Right cardiac atrium (tissue), 5 donors: ENCODE results near the gene MOB3B. TPM values are rescaled to one million over a fixed set of nuclear protein-coding genes. Genes with fewer than 3 reads are reported as not detected.
"Not testable (repeated sequence)": the region's sequence is repeated elsewhere in the genome, so short reads cannot be mapped to it uniquely, and the experiment has no call there.

Experiments
- ATAC-seq, 2 donors: fragments of 200-7000 bp; cut with Tn5 transposase; one replicate each; pipeline versions ENCODE4 v1.8.0 to v1.9.1; 2020; ENCODE audit warnings: moderate library complexity in 2 of 2, mild to moderate bottlenecking in 1 of 2
- DNase-seq, 3 donors: peaks; one replicate each; pipeline ENCODE4 v3.0.0-alpha.2; 2020
- H3K27ac ChIP-seq: one replicate; pipeline ENCODE4 v1.5.1; 2013; ENCODE audit warnings: mild to moderate bottlenecking, low read length, control low read depth, moderate library complexity
- H3K27me3 ChIP-seq: one replicate; pipeline ENCODE4 v1.6.1; 2013; ENCODE audit not compliant: control insufficient read depth, insufficient read depth
- H3K4me1 ChIP-seq: one replicate; pipeline ENCODE4 v1.6.1; 2013; ENCODE audit warnings: low read length; ENCODE audit not compliant: control insufficient read depth, insufficient read depth
- H3K4me3 ChIP-seq: one replicate; pipeline ENCODE4 v1.5.1; 2013; ENCODE audit warnings: low read length, control low read depth
- H3K9me3 ChIP-seq: one replicate; pipeline ENCODE4 v1.6.1; 2013; ENCODE audit warnings: low read length; ENCODE audit not compliant: control insufficient read depth
- WGBS: extraction: QIAGEN DNeasy Blood & Tissue Kit; methylation state at CpG from one replicate; pipeline ENCODE4 v1.1.7; 2013; 5-methylcytosine and 5-hydroxymethylcytosine counted together
- intact Hi-C, 4 donors: fragments of 100-400 bp; cut with DNase I; formaldehyde crosslinking; loops; one replicate each; pipeline versions ENCODE4 v1.11.0 to v1.14.0; 2022 to 2023
- polyA plus RNA-seq: library from polyadenylated mRNA; stranded (reverse); fragments of 200-250 nt; gene quantifications from one replicate; pipeline ENCODE4 v1.2.3, GENCODE V29; 2013
- total RNA-seq, 4 donors: library from RNA; stranded (reverse); fragmentation: NEBNext Ultra II Directional; extraction: Animal tissue kit (Norgen Biotek cat#: 25700); gene quantifications; one replicate each; pipeline ENCODE4 v1.2.1, GENCODE V29; 2021
- donor health status: healthy with polysubstance abuse.
- donor health status: DM: no; HTN: yes; CAD: no.
- donor health status: DM: no; HTN: no; CAD: no.
- donor health status: DM: no; HTN: yes; CAD: no; lungs with severe emphysema.
- donor health status: DM: yes; HTN: yes; CAD: no.

Gene MOB3B
- total and polyA plus RNA-seq, 5 donors, result 1.1 to 2.2 (median 2.0) TPM

- ATAC-seq, H3K4me3 ChIP-seq, H3K27me3 ChIP-seq, H3K9me3 ChIP-seq, DNase-seq, H3K4me1 ChIP-seq, H3K27ac ChIP-seq, intact Hi-C loops: not testable (repeated sequence)
- WGBS, result 81% methylated on average over 3 of the region's 3 CpGs
Measured at GRCh38 chr9:27464950-27465349, 64.7 kb downstream of the MOB3B start.

- Histone ChIP-seq H3K9me3 (no peaks in the 10 kb centered on the region), H3K27ac (no peak overlapping the region), H3K4me1 (peaks cover 4% of the 10 kb centered on the region), H3K4me3 (no peak overlapping the region), H3K27me3 (no peaks in the 10 kb centered on the region)
- ATAC-seq (no peak), DNase-seq (no peak)
- intact Hi-C loops, result no loop called here
- 82% methylated on average over 2 of the region's 2 CpGs for WGBS
Measured at GRCh38 chr9:27462846-27463245, 66.8 kb downstream of the MOB3B start.

- Histone ChIP-seq H3K4me3 (no peak overlapping the region), H3K9me3 (no peaks in the 10 kb centered on the region), H3K27ac (no peak overlapping the region), H3K27me3 (no peaks in the 10 kb centered on the region), H3K4me1 (peaks cover 4% of the 10 kb centered on the region)
- ATAC-seq (no peak), DNase-seq (no peak)
- intact Hi-C loops, result no loop called here
- WGBS, result 46% methylated on average over 2 of the region's 2 CpGs
Measured at GRCh38 chr9:27462434-27462833, 67.2 kb downstream of the MOB3B start.

DNA sequence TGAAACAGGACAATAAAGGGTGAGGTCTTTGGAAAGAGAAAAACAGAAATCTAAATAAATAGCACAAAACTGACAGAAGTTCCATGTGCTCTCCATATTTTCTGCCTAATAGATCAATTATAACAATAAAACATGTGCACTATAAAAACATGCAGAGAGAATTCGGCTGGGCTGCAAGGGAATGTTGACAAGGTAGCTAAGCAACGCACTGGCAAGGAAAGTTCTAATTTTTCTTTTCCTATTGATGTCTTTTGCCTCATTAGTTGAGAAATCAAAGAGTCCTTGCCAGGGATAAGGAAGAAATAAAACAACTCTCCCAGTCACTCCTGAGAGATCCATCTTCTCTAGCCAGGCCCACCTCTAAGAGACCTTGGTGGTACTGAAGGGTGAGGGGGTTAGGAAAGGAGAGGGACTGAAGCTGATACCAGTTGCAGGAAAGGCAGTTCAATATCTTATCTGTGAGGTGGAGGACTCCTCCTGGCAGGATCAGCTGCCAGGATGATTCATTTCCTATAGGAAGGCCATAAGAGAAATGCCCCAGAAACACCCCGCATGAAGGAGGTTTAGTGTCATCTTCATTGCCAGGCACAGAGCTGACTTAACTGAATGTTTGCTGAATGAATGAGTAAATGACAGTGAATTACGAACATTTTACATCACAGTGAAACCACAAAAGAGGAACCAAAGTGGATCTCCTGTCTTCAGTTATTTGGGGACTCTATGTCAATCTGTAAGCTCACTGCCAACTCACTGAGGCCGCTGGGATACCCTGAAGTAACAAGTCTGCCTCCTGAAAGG, 69.2 kb downstream of the MOB3B start:
- H3K4me3 ChIP-seq, result no peak overlapping the region
- 53% methylated on average over 5 of the region's 5 CpGs for WGBS
- H3K4me1 ChIP-seq, result peaks cover 4% of the 10 kb centered on the region
- H3K9me3 ChIP-seq, result no peaks in the 10 kb centered on the region
- ATAC-seq (peak; percentile 53 to 83), DNase-seq (no peak)
- H3K27ac ChIP-seq, result no peak overlapping the region
- intact Hi-C loops, result no loop called here
- H3K27me3 ChIP-seq, result no peaks in the 10 kb centered on the region

DNA sequence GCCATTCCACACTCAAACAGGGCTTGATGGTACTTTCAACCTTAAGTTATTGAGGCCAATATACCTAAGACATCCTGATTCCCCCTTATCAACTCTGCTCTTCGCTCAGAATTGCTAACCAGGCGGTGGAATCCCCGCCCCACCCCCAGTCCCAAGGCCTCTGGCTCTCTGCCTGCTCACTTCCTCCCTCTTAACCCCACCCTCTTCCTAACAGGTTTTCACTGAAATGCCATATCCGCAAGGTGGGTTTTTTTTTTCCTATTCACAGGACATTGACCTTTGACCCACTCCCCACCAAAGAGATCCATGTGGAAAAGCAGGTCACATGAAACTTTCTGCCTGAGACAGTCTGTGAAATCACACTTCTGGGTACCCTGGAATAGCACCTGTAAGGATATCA, 72.2 kb downstream of the MOB3B start:
- H3K9me3 ChIP-seq, result no peaks in the 10 kb centered on the region
- intact Hi-C loops, result loop anchor here in 1 of 4 donors (10.0 kb wide), 1 partner anchor 53 kb away; no protein-coding TSS in a partner anchor
- H3K4me1 ChIP-seq, result peaks cover 4% of the 10 kb centered on the region
- DNase-seq (peak; percentile 38 to 63 (median 61)), ATAC-seq (peak; percentile 49 to 78)
- H3K27me3 ChIP-seq, result no peaks in the 10 kb centered on the region
- 55% methylated on average over 4 of the region's 4 CpGs for WGBS
- no peak overlapping the region for H3K27ac ChIP-seq
- H3K4me3 ChIP-seq, result no peak overlapping the region

GRCh38 chr9:27453860-27454553, 75.6 kb downstream of the MOB3B start:
- Histone ChIP-seq H3K4me3 (no peak overlapping the region), H3K9me3 (no peaks in the 10 kb centered on the region), H3K27me3 (no peaks in the 10 kb centered on the region), H3K27ac (no peak overlapping the region), H3K4me1 (no peaks in the 10 kb centered on the region)
- ATAC-seq, result no peak
- intact Hi-C loops, result loop anchor here in 1 of 4 donors (10.0 kb wide), 1 partner anchor 49 kb away; no protein-coding TSS in a partner anchor
- WGBS, result 92% methylated on average over 6 of the region's 6 CpGs
- no peak for DNase-seq

GRCh38 chr9:27451207-27451797, 78.3 kb downstream of the MOB3B start:
- Histone ChIP-seq H3K27me3 (no peaks in the 10 kb centered on the region), H3K4me1 (no peaks in the 10 kb centered on the region), H3K4me3 (no peak overlapping the region), H3K27ac (no peak overlapping the region), H3K9me3 (no peaks in the 10 kb centered on the region)
- 62% methylated on average over 3 of the region's 3 CpGs for WGBS
- ATAC-seq, result no peak
- no peak for DNase-seq
- intact Hi-C loops, result loop anchor here in 1 of 4 donors (10.0 kb wide), 1 partner anchor 47 kb away; no protein-coding TSS in a partner anchor

- Histone ChIP-seq H3K4me3 (no peak overlapping the region), H3K4me1 (no peaks in the 10 kb centered on the region), H3K27me3 (no peaks in the 10 kb centered on the region), H3K9me3 (no peaks in the 10 kb centered on the region), H3K27ac (no peak overlapping the region)
- no peak for DNase-seq
- intact Hi-C loops, result loop anchor here in 1 of 4 donors (10.0 kb wide), 1 partner anchor 46 kb away; no protein-coding TSS in a partner anchor
- ATAC-seq, result no peak
Measured at GRCh38 chr9:27450752-27451151, 78.9 kb downstream of the MOB3B start.

GRCh38 chr9:27448356-27448755, 81.3 kb downstream of the MOB3B start:
- H3K4me3 ChIP-seq, DNase-seq, H3K27me3 ChIP-seq, H3K4me1 ChIP-seq, H3K27ac ChIP-seq, intact Hi-C loops, H3K9me3 ChIP-seq, ATAC-seq: not testable (repeated sequence)
- 86% methylated on average over 3 of the region's 3 CpGs for WGBS

GRCh38 chr9:27447031-27447683, 82.5 kb downstream of the MOB3B start:
- Histone ChIP-seq H3K27ac (no peak overlapping the region), H3K4me3 (no peak overlapping the region), H3K27me3 (no peaks in the 10 kb centered on the region), H3K4me1 (no peaks in the 10 kb centered on the region), H3K9me3 (no peaks in the 10 kb centered on the region)
- ATAC-seq (no peak), DNase-seq (no peak)
- 67% methylated on average over 5 of the region's 5 CpGs for WGBS
- intact Hi-C loops, result no loop called here
